Testis (tissue), 3 donors: ENCODE data around the gene SPI1. TPM values are rescaled to one million over a fixed set of nuclear protein-coding genes. Genes with fewer than 3 reads are reported as not detected.

ENCODE experiments used
- DNase-seq: peaks from one replicate; pipeline ENCODE4 v3.0.0-alpha.2; 2019
- H3K27ac ChIP-seq, 2 donors: fragments of 200-600 bp; sonication (generic); one replicate each; pipeline ENCODE4 v1.5.1; 2019
- H3K27me3 ChIP-seq: fragments of 200-600 bp; sonication (generic); one replicate; pipeline ENCODE4 v1.5.1; 2019
- H3K36me3 ChIP-seq: fragments of 200-600 bp; sonication (generic); one replicate; pipeline ENCODE4 v1.5.1; 2017; ENCODE audit warnings: low read depth; ENCODE audit errors: missing control alignments
- H3K4me1 ChIP-seq: fragments of 200-600 bp; sonication (generic); one replicate; pipeline ENCODE4 v1.5.1; 2019
- H3K4me3 ChIP-seq, 2 donors: fragments of 200-600 bp; sonication (generic); one replicate each; pipeline ENCODE4 v1.5.1; 2017 to 2019
- H3K9me3 ChIP-seq: fragments of 200-600 bp; sonication (generic); one replicate; pipeline ENCODE4 v1.5.1; 2017
- CTCF ChIP-seq, 3 experiments: fragments of 450-650 bp in 2 of 3; fragments of 200-600 bp in 1 of 3; sonication (generic) in 1 of 3; IDR thresholded peaks; one replicate each; pipeline ENCODE4 v1.5.1; 2016 to 2019; ENCODE audit warnings: antibody characterized with exemption in 3 of 3, mild to moderate bottlenecking in 2 of 3, moderate library complexity in 1 of 3
- POLR2A ChIP-seq: fragments of 450-650 bp; IDR thresholded peaks from one replicate; pipeline ENCODE4 v1.6.1; 2017; ENCODE audit warnings: antibody characterized with exemption, mild to moderate bottlenecking, moderate library complexity
- WGBS, 2 donors: methylation state at CpG; one replicate each; pipeline ENCODE4 v1.1.5; 2018; 5-methylcytosine and 5-hydroxymethylcytosine counted together
- intact Hi-C: fragments of 100-400 bp; cut with DNase I; formaldehyde crosslinking; loops from one replicate; pipeline ENCODE4 v1.15.1; 2023; ENCODE audit warnings: low total_unique reads
- polyA plus RNA-seq: library from polyadenylated mRNA; stranded (reverse); fragments of 350-450 nt; fragmentation: Illumina TruSeq; extraction: RNeasy Lipid Tissue Mini Kit (QIAGEN cat#74804); gene quantifications from one replicate; pipeline ENCODE4 v1.2.3, GENCODE V29; 2014; ENCODE audit warnings: low read depth, low replicate concordance; ENCODE audit not compliant: insufficient read depth
- total RNA-seq, 2 donors: library from RNA; depleted of rRNA; stranded (reverse); fragments of >200 nt; gene quantifications; one replicate each; pipeline ENCODE4 v1.2.3, GENCODE V29; 2016

The SPI1 gene
- total and polyA plus RNA-seq, 3 donors from 2014 or later, result 4.6 to 16.3 (median 7.4) TPM

GRCh38 chr11:47366020-47366490, 12.3 kb downstream of the SPI1 start:
- DNase-seq, result no peak
- no peak for TF ChIP-seq POLR2A
- no peak for TF ChIP-seq CTCF (IDR thresholded peaks at IDR 0.05)
- H3K27ac ChIP-seq, result no peak overlapping the region
- no peaks in the 10 kb centered on the region for H3K36me3 ChIP-seq
- H3K4me3 ChIP-seq, result no peak overlapping the region
- no peaks in the 10 kb centered on the region for H3K27me3 ChIP-seq
- WGBS, 2 donors, result 89 to 91% methylated on average over 1 of the region's 1 CpG
- H3K9me3 ChIP-seq, result no peaks in the 10 kb centered on the region
- intact Hi-C loops, result no loop called here
- no peaks in the 10 kb centered on the region for H3K4me1 ChIP-seq

GRCh38 chr11:47361419-47361818, 16.9 kb downstream of the SPI1 start:
- no peak for DNase-seq
- WGBS, 2 donors, result 88% methylated on average over 13 of the region's 13 CpGs
- TF ChIP-seq CTCF (IDR thresholded peaks at IDR 0.05), result no peak
- no peaks in the 10 kb centered on the region for H3K4me1 ChIP-seq
- H3K36me3 ChIP-seq, result no peaks in the 10 kb centered on the region
- intact Hi-C loops, result no loop called here
- H3K9me3 ChIP-seq, result no peaks in the 10 kb centered on the region
- H3K4me3 ChIP-seq, result no peak overlapping the region
- H3K27ac ChIP-seq, result no peak overlapping the region
- H3K27me3 ChIP-seq, result no peaks in the 10 kb centered on the region

- intact Hi-C loops, result no loop called here
- no peak for TF ChIP-seq POLR2A
- TF ChIP-seq CTCF (IDR thresholded peaks at IDR 0.05), result no peak
- H3K27me3 ChIP-seq, result no peaks in the 10 kb centered on the region
- no peak overlapping the region for H3K27ac ChIP-seq
- no peaks in the 10 kb centered on the region for H3K9me3 ChIP-seq
- DNase-seq, result no peak
- 91 to 96% methylated on average over 14 to 15 of the region's 15 CpGs for WGBS, 2 donors
- no peaks in the 10 kb centered on the region for H3K36me3 ChIP-seq
- H3K4me1 ChIP-seq, result no peaks in the 10 kb centered on the region
- no peak overlapping the region for H3K4me3 ChIP-seq
Observed at GRCh38 chr11:47360341-47360740, 18.0 kb downstream of the SPI1 start.

GRCh38 chr11:47359586-47359985, 18.8 kb downstream of the SPI1 start:
- no peaks in the 10 kb centered on the region for H3K27me3 ChIP-seq
- no peak overlapping the region for H3K4me3 ChIP-seq
- no peaks in the 10 kb centered on the region for H3K4me1 ChIP-seq
- WGBS, 2 donors, result 69 to 83% methylated on average over 16 to 17 of the region's 17 CpGs
- no peaks in the 10 kb centered on the region for H3K9me3 ChIP-seq
- H3K27ac ChIP-seq, result no peak overlapping the region
- no peaks in the 10 kb centered on the region for H3K36me3 ChIP-seq
- no peak for DNase-seq
- TF ChIP-seq POLR2A (no peak), CTCF (IDR thresholded peaks at IDR 0.05) (no peak)
- intact Hi-C loops, result loop anchor here (10.0 kb wide), 2 partner anchors 195 to 465 kb away; no protein-coding TSS in a partner anchor

- Histone ChIP-seq H3K4me1 (no peaks in the 10 kb centered on the region), H3K4me3 (no peak overlapping the region), H3K36me3 (no peaks in the 10 kb centered on the region), H3K27ac (no peak overlapping the region), H3K27me3 (no peaks in the 10 kb centered on the region), H3K9me3 (no peaks in the 10 kb centered on the region)
- no peak for TF ChIP-seq POLR2A
- no peak for TF ChIP-seq CTCF (IDR thresholded peaks at IDR 0.05)
- intact Hi-C loops, result loop anchor here (10.0 kb wide), 2 partner anchors 194 to 464 kb away; no protein-coding TSS in a partner anchor
- no peak for DNase-seq
- WGBS, 2 donors, result 80 to 92% methylated on average over 5 to 7 of the region's 7 CpGs
Observed at GRCh38 chr11:47359162-47359561, 19.2 kb downstream of the SPI1 start.
